ENCODE results near the gene AIFM2. TPM values are rescaled to one million over a fixed set of nuclear protein-coding genes. Genes with fewer than 3 reads are reported as not detected.

Gene AIFM2
- total and polyA plus RNA-seq, 4 donors, result 3.6 to 19.1 (median 15.5) TPM

- no peak overlapping the region for H3K27ac ChIP-seq (ENCODE audit: low read depth in 1 of 2, low read length in 1 of 2)
- WGBS, 2 donors, result 84 to 89% methylated on average over 18 of the region's 18 CpGs
These were observed 11.9 kb upstream of the AIFM2 start for GRCh38 chr10:70144372-70145110.

DNA sequence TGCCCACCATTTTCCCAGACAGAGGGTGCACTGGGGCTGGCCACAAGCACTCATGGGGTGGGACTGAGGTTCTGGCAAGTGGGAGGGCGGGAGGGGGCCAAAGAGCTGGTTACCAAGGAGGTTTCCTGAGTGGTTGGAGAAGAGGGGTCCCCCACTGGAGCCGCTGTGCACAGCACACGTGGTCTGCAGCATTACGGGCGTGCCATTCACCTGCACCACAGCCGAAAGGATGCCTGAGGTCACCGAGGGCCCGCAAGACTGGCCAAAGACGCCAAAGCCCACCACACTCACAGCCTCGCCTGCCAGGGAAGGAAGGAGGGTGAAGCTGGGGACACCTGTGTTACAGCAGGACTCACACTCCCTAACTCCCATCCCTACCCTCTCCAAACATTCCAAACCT is 9.9 kb upstream of the AIFM2 start:
- Histone ChIP-seq H3K27me3 (ENCODE audit: control insufficient read depth in 3 of 3, insufficient read depth in 3 of 3, low read length in 2 of 3) (no peaks in the 10 kb centered on the region), H3K4me3 (no peak overlapping the region), H3K36me3 (ENCODE audit: control insufficient read depth in 4 of 4, insufficient read depth in 4 of 4, low read length in 4 of 4) (peaks cover 0 to 5% (median 1%) of the 10 kb centered on the region in 4 donors), H3K4me1 (ENCODE audit: control insufficient read depth in 5 of 5, insufficient read depth in 5 of 5, low read length in 5 of 5) (peaks cover 0 to 18% (median 7%) of the 10 kb centered on the region in 5 donors), H3K9me3 (ENCODE audit: control insufficient read depth in 4 of 4, insufficient read depth in 3 of 4, low read length in 3 of 4) (no peaks in the 10 kb centered on the region), H3K9ac (ENCODE audit: insufficient read depth in 1 of 2, low read length in 2 of 2) (no peak overlapping the region), H3K27ac (ENCODE audit: low read depth in 1 of 2, low read length in 1 of 2) (no peak overlapping the region)
- no peak for DNase-seq
- 91 to 95% methylated on average over 10 of the region's 10 CpGs for WGBS, 2 donors
- no peak for ATAC-seq (ENCODE audit: insufficient read depth, low FRiP score)
- TF ChIP-seq CTCF (IDR thresholded peaks at IDR 0.05; ENCODE audit: control extremely low read depth, extremely low read depth), result no peak

More at GRCh38 chr10:70144372-70145110, 11.9 kb upstream of the AIFM2 start:
- ATAC-seq (ENCODE audit: insufficient read depth, low FRiP score) (no peak), DNase-seq (no peak)
- H3K4me3 ChIP-seq, result no peak overlapping the region
- H3K36me3 ChIP-seq (ENCODE audit: control insufficient read depth in 4 of 4, insufficient read depth in 4 of 4, low read length in 4 of 4), result peaks cover 0 to 5% (median 3%) of the 10 kb centered on the region in 4 donors
- no peaks in the 10 kb centered on the region for H3K9me3 ChIP-seq (ENCODE audit: control insufficient read depth in 4 of 4, insufficient read depth in 3 of 4, low read length in 3 of 4)
- peak overlapping the region in 1 of 2 donors; percentile 14 for H3K9ac ChIP-seq (ENCODE audit: insufficient read depth in 1 of 2, low read length in 2 of 2)
- H3K27me3 ChIP-seq (ENCODE audit: control insufficient read depth in 3 of 3, insufficient read depth in 3 of 3, low read length in 2 of 3), result no peaks in the 10 kb centered on the region
- peaks cover 0 to 21% (median 7%) of the 10 kb centered on the region in 5 donors for H3K4me1 ChIP-seq (ENCODE audit: control insufficient read depth in 5 of 5, insufficient read depth in 5 of 5, low read length in 5 of 5)
- TF ChIP-seq CTCF (IDR thresholded peaks at IDR 0.05; ENCODE audit: control extremely low read depth, extremely low read depth), result no peak

- no peak for TF ChIP-seq CTCF (IDR thresholded peaks at IDR 0.05; ENCODE audit: control extremely low read depth, extremely low read depth)
- no peak for ATAC-seq (ENCODE audit: insufficient read depth, low FRiP score)
These were observed 7.7 kb upstream of the AIFM2 start for GRCh38 chr10:70140297-70140696.

More at GRCh38 chr10:70140297-70140696, 7.7 kb upstream of the AIFM2 start:
- Histone ChIP-seq H3K9me3 (ENCODE audit: control insufficient read depth in 4 of 4, insufficient read depth in 3 of 4, low read length in 3 of 4) (no peaks in the 10 kb centered on the region), H3K9ac (ENCODE audit: insufficient read depth in 1 of 2, low read length in 2 of 2) (no peak overlapping the region), H3K36me3 (ENCODE audit: control insufficient read depth in 4 of 4, insufficient read depth in 4 of 4, low read length in 4 of 4) (peaks cover 0 to 5% (median 1%) of the 10 kb centered on the region in 4 donors), H3K4me1 (ENCODE audit: control insufficient read depth in 5 of 5, insufficient read depth in 5 of 5, low read length in 5 of 5) (peaks cover 0 to 10% (median 6%) of the 10 kb centered on the region in 5 donors), H3K27me3 (ENCODE audit: control insufficient read depth in 3 of 3, insufficient read depth in 3 of 3, low read length in 2 of 3) (no peaks in the 10 kb centered on the region), H3K27ac (ENCODE audit: low read depth in 1 of 2, low read length in 1 of 2) (no peak overlapping the region), H3K4me3 (no peak overlapping the region)
- 80 to 86% methylated on average over 5 of the region's 5 CpGs for WGBS, 2 donors
- no peak for DNase-seq

All from lung (tissue), 12 donors.